ENCODE data around the gene GGA3.

The GGA3 gene

DNA sequence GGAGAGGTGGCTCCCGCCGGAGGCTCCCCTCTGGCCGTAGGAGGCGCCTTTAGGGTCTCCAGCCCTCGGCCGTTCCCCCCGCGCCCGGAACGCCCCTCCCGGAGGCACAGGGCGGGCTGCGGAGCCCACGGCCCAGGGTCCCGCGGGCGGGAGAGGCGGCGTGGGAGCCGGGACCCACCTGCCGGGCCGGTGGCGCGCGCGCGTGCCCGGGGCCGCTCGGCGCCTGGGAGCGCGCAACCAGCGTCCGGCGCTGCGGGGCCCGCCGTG, 9.5 kb upstream of the GGA3 start, which contains the start of gene MIF4GD:
Gene MIF4GD, minus strand, starts transcription at position 266 of the 267 bp plus-strand sequence. CDS start 1,036 bp downstream, outside the sequence.
- TF ChIP-seq, protein P1, sequence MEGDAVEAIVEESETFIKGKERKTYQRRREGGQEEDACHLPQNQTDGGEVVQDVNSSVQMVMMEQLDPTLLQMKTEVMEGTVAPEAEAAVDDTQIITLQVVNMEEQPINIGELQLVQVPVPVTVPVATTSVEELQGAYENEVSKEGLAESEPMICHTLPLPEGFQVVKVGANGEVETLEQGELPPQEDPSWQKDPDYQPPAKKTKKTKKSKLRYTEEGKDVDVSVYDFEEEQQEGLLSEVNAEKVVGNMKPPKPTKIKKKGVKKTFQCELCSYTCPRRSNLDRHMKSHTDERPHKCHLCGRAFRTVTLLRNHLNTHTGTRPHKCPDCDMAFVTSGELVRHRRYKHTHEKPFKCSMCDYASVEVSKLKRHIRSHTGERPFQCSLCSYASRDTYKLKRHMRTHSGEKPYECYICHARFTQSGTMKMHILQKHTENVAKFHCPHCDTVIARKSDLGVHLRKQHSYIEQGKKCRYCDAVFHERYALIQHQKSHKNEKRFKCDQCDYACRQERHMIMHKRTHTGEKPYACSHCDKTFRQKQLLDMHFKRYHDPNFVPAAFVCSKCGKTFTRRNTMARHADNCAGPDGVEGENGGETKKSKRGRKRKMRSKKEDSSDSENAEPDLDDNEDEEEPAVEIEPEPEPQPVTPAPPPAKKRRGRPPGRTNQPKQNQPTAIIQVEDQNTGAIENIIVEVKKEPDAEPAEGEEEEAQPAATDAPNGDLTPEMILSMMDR (conservative IDR thresholded peaks at IDR 0.05; ENCODE audit: low read depth, low read length): no peak
- no peak for DNase-seq (ENCODE audit: low read depth)

DNA sequence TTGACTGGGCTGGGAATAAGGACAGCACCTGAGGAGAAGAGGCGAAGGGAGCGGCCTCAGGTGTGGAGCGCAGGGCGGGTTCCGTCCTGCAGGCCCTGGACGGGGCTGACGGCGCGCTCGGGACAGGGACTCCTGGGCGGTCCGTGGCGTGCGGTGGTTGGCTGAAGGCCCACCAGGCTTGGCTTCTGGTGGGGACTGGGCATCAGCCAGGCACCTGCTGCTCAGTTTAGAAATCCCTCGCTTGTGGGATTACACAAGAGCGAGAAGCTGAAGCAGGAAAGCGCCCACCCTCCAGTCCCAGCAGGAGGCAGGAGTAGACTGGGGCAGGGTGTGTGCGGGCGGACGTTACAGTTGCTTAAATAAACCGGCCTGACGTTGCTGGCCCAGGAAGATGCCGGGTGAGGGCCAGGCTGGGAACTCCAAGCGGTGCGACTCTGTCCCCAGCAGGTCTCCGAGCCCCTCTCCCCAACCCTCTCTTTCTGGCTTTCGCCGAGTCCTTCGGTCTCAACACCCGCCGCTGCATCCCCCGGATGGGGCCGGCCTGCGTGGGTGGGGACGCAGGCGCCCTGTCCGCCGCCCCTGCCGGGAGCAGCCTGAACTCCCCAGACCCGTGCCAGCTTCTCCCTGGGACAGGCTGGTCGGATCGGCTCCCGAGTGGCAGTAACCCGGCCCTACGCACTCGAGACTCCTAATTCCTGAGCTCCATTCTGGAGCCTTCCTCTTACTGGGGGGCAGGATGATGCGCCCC, 9.0 kb upstream of the GGA3 start:
- TF ChIP-seq, protein P1 (conservative IDR thresholded peaks at IDR 0.05; ENCODE audit: low read depth, low read length): peak; percentile 45
- DNase-seq (ENCODE audit: low read depth): peak; percentile 73
- peak overlapping the region; percentile 76 for H3K4me3 ChIP-seq (ENCODE audit: low read depth, low read length)

More for the DNA sequence above, 9.5 kb upstream of the GGA3 start, which contains the start of gene MIF4GD:
- H3K4me3 ChIP-seq (ENCODE audit: low read depth, low read length): peak within 1 kb of the TSS; percentile 76

DNA sequence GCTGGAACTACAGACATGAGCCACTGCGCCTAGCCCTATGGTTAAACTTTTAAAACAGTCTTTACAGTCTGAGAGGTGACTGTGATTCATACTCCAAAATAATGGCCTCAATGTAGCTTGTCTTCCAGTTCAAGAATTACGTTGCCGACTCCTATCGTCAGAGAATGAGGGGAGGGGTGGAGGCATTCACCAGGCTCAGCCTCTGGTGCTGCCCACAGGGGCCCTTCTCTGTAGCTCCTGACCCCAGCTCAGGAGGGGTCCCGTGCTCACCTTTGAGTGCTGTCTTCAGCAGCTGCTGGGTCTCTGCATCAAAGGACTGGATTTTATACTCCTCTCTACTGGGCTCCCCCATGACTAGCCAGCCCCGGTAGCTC, 8.4 kb upstream of the GGA3 start:
- DNase-seq (ENCODE audit: low read depth): no peak
- H3K4me3 ChIP-seq (ENCODE audit: low read depth, low read length): peak overlapping the region; percentile 76
- TF ChIP-seq, protein P1 (conservative IDR thresholded peaks at IDR 0.05; ENCODE audit: low read depth, low read length): no peak

DNA sequence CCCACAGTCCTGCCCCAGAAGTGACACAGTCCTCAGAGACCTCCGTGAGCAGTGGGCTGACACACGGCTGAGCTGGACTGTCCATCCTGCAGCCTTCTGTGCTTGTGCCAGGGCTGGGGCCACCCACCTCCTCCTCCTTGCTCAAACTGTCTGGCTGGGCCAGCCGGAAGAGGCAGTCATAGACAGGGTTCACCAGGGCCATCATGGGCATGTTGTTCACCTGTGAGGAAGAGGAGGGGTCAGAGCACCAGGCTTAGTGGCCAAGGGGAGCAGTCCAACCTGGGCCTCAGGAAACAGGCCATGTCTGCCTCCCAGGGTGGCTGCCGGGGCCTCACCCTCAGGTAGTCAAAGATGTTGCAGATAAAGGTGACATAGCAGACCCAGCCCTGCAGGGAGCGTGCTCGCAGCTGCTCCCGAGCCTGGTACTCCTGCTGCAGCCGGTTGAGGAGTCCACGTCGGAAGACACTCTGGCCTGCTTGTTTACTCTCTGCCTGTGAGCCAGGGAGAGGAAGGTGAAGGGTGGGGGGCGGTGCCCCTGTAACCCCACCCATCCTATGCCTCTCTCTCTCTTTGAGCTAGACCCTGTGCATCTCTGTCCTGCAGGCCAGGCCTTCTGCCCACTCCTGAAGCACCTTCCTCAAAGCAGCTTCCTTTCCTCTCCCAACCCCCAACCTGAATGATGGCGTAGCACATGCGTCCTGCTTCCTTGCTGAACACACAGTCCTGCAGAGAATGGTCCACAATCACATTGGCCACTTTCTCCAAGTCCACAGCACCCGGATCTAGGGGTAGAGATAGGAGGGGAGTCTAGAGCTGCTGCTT, 6.2 kb upstream of the GGA3 start:
- TF ChIP-seq, protein P1 (conservative IDR thresholded peaks at IDR 0.05; ENCODE audit: low read depth, low read length): no peak
- no peak overlapping the region for H3K4me3 ChIP-seq (ENCODE audit: low read depth, low read length)
- no peak for DNase-seq (ENCODE audit: low read depth)

DNA sequence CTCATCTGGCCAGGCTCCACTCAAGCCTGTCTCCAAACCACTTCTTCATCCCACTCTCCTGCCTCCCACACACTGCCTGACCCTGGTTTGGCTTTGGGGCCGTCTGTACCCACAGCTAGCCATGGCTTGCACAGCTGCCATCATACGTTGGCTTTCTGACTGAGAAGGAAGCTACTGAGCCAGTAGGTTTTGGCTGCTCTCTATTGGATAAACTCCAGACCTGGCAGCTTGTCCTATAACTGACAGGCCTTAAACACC, 5.7 kb upstream of the GGA3 start:
- no peak overlapping the region for H3K4me3 ChIP-seq (ENCODE audit: low read depth, low read length)
- DNase-seq (ENCODE audit: low read depth): no peak
- TF ChIP-seq, protein P1 (conservative IDR thresholded peaks at IDR 0.05; ENCODE audit: low read depth, low read length): no peak

DNA sequence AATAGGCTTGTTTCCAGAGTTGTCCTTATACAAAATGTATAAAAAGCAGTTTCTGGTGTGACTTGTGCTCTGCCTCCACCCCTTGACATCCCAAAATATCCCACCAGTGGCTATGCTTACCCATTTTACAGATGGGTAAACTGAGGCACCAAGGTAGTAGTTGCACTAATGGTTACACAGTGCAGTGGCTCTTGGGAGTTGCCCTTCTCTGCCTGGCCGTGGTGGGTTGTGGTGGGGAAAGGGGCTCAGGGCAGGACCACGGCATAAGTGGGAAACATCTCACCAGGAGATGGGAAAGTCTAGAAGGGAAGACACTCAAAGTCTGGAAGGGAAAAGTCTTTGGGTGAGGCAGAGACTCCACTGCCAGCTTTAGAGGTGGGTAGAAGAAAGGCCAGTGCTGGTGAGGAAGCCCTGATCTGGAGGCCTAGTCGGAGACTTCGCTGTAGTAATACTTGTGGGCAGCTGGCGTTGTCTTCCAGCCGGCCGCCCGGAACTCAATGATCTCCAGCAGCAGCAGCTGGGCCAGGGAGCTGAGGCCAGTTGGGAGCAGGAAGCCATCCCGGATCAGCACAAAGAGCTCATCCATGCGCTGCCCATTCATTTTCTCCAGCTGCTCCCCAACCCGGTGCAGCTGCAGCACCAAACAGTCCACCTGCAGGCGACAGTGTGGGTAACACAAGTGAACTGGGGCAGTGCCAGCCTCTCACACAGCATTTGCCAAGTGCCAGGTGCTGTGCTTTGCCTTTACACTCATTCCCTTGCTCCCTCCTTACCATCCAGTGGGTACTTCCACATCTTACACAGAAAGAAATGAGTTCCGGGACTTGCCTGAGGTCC, 5.1 kb upstream of the GGA3 start:
- no peak for DNase-seq (ENCODE audit: low read depth)
- TF ChIP-seq, protein P1 (conservative IDR thresholded peaks at IDR 0.05; ENCODE audit: low read depth, low read length): no peak
- no peak overlapping the region for H3K4me3 ChIP-seq (ENCODE audit: low read depth, low read length)
